ENCODE data around the gene TIAM1.

The TIAM1 gene

GRCh38 chr21:31135531-31136184 is 208.4 kb downstream of the TIAM1 start:
- no peak for TF ChIP-seq CTCF (conservative IDR thresholded peaks at IDR 0.05)
- no peak overlapping the region for H3K27ac ChIP-seq

GRCh38 chr21:31133243-31133830 is 210.7 kb downstream of the TIAM1 start:
- no peak for TF ChIP-seq CTCF (conservative IDR thresholded peaks at IDR 0.05)
- no peak overlapping the region for H3K27ac ChIP-seq

GRCh38 chr21:31132574-31133242 is 211.4 kb downstream of the TIAM1 start:
- H3K27ac ChIP-seq: no peak overlapping the region

GRCh38 chr21:31130821-31131220 is 213.2 kb downstream of the TIAM1 start:
- no peak for TF ChIP-seq CTCF (conservative IDR thresholded peaks at IDR 0.05)
- H3K27ac ChIP-seq: no peak overlapping the region

More at GRCh38 chr21:31132574-31133242, 211.4 kb downstream of the TIAM1 start:
- no peak for TF ChIP-seq CTCF (conservative IDR thresholded peaks at IDR 0.05)

- TF ChIP-seq CTCF (conservative IDR thresholded peaks at IDR 0.05): no peak
- H3K27ac ChIP-seq: no peak overlapping the region
Observed at GRCh38 chr21:31128234-31128633, 215.8 kb downstream of the TIAM1 start.

GRCh38 chr21:31124010-31124409 is 220.1 kb downstream of the TIAM1 start:
- no peak for TF ChIP-seq CTCF (conservative IDR thresholded peaks at IDR 0.05)

GRCh38 chr21:31119199-31119598 is 224.9 kb downstream of the TIAM1 start:
- H3K27ac ChIP-seq: no peak overlapping the region
- no peak for TF ChIP-seq CTCF (conservative IDR thresholded peaks at IDR 0.05)

More at GRCh38 chr21:31124010-31124409, 220.1 kb downstream of the TIAM1 start:
- no peak overlapping the region for H3K27ac ChIP-seq

All from VCaP (cell line).